Stomach (tissue), 4 donors: ENCODE data around the gene THAP5.

Experiments
- EP300 ChIP-seq: sonication (generic); formaldehyde crosslinking; IDR thresholded peaks from one replicate; pipeline ENCODE4 v1.6.1; 2017; ENCODE audit warnings: antibody characterized with exemption
- POLR2A ChIP-seq, 4 donors: fragments of 450-650 bp; IDR thresholded peaks; one replicate each; pipeline ENCODE4 v1.6.1; 2016; ENCODE audit warnings: antibody characterized with exemption in 4 of 4, control low read depth in 2 of 4, mild to moderate bottlenecking in 1 of 4, moderate library complexity in 1 of 4

GRCh38 chr7:108525985-108526767, 43.3 kb downstream of the THAP5 start, which contains the start of gene PNPLA8:
- TF ChIP-seq EP300: peak; percentile 80
- peak in 2 of 4 donors; percentile 91 to 95 for TF ChIP-seq POLR2A (IDR thresholded peaks at IDR 0.05)
